ENCODE data around the gene TECTB.

Gene TECTB

DNA sequence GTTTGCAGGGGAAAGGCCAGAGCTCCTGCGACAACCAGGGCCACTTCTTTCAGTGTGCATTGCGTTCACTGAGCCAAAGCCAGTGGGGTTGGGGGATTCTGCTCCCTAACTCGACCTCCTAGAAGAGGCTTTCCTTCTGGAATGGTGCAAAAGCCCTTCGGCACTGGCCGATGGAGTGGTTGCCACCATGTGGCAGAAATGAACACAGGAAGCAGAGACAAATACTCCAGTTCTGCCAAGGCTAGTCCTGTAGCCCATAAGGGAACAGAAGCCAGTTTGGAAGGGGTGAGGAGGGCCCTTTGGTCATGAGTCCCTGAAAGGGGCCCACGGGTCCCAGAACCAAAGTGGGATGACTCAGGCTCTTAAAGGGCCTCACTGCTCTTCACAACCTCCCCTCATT, 61.1 kb downstream of the TECTB start:
- in situ Hi-C loops (cut with HindIII; ENCODE audit: low sequenced_read_pairs), result no loop called here

DNA sequence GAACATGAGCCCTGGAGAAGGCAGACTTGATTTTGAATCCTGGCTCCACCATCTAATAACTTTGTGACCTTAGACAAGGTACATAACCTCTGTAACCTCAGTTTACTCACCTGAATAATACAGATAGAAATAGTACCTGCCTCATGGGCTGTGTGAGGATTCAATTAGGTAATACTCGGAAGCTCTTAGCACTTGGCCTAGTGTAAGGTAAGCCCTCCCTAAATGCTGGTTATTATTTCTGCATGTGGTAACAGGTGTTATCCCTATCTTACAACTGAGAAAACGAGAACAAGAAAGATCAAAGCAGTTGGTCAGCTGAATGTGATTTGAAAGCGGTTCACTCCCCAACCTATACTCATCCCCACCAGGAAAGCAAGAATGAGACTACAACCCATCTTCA, 62.0 kb downstream of the TECTB start:
- in situ Hi-C loops (cut with HindIII; ENCODE audit: low sequenced_read_pairs), result no loop called here

DNA sequence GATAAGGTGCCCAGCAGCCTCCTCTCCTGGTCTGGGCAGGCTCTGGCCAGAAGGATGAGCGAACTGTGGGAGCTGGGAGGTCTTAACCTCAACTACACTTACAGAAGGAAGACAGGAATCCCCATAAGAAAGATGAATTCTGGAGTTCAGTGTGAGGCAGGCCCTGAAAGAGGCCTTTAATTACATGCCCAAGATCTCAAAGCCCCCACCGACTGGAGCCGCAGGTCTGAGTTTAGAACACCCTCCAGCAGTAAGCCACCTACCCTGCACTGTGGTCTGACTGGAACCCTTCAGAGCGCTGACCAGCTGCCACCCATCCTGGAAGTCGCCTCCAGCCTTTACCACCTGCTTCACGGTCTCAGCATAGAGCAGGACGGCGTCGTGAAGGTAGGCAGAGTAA, 62.5 kb downstream of the TECTB start:
- in situ Hi-C loops (cut with HindIII; ENCODE audit: low sequenced_read_pairs), result no loop called here

DNA sequence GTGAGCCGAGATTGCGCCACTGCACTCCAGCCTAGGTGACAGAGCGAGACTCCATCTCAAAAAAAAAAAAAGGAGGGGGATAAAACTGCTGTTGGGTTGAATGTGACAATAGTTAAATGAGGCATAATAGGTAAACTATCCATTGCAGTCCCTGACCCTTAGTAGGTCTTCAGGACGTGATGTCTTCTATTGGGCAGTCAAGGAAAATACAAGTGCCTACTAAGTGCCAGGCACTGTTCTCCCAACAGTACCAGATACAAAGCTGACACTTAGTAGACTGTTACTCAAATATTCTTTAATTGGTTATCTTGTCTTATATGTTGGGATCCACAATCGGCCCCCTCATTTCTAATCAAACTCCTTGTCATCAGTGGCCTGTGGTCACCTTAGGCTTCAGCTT, 63.6 kb downstream of the TECTB start:
- in situ Hi-C loops (cut with HindIII; ENCODE audit: low sequenced_read_pairs), result no loop called here

DNA sequence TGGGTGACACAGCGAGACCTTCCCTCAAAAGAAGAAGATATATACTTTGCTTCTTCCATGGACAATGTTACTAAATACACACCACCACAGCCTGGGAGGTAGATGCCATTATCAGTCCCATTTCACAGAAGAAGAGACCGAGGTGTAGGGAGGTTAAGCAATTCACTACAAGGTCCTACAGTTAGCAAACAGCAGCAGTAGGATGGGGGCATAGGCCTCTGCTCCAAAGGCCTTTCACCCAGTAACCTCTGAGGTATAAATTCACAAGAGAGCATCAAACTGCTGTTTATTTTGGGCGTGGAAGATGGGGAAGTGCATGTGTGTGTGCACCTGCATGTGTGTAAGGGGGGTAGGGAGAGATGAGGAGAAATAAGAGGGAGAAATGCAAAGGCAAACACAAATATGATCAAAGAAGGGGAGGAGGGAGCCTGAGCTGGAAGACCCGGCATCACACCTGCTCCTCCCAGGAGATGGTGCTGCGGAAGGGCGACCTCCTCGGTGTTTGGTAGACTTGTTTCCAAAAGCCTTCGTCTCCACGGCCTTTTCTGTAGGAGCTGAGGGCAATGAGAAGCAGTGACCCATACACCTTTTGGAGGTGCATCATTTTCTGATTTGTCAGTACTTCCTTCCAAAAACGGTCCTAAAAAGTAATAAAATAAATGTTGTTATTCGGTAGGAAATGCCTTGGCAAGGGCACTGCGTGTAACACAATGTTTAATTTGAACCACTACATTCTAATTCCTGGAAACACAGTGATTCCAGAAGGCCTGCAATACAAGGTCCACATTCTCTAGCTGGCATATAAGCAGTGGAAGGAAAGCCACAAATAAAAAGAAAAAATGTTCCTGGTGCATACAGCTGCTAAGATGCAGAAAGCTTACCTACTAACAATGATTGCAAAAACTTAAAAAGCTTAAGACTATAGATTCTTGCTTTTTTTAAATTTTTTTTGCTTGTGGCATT, 64.8 kb downstream of the TECTB start:
- in situ Hi-C loops (cut with HindIII; ENCODE audit: low sequenced_read_pairs), result no loop called here

DNA sequence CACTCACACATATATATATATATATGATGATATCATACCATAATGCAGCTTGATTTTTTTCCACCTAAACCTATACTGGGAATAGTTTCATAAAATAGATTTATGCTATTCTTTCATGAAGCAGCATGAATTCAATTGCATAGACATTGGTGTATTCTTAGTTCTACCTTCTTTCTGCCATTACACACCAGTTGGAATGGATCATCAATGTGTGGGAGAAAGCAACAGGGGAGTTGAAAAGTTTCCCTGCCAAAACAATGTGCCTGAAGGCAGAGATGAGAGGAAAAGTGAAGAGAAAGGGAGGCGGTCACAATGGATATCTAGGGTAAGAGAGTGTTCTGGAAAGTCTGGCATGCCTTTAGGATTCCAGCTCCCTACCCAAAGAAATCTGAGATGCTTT, 65.6 kb downstream of the TECTB start:
- in situ Hi-C loops (cut with HindIII; ENCODE audit: low sequenced_read_pairs), result no loop called here

DNA sequence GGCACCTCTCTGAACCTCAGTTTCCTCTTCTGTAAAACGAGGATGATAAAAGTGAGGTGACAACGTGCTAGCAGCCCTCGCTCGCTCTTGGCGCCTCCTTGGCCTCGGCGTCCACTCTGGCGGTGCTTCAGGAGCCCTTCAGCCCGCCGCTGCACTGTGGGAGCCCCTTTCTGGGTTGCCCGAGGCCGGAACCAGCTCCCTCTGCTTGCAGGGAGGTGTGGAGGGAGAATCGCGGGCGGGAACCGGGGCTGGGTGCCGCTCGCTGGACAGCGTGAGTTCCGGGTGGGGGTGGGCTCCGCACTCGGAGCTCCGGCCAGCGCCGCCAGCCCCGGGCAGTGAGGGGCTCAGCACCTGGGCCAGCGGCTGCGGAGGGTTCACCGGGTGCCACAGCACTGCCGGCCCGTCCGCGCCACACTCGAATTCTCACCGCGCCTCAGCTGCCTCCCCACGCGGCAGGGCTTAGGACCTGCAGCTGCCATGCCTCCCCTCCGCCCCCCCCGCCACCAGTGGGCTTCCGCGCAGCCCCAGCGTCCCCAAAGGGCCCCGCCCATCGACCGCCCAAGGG, 66.4 kb downstream of the TECTB start:
- in situ Hi-C loops (cut with HindIII; ENCODE audit: low sequenced_read_pairs), result no loop called here

DNA sequence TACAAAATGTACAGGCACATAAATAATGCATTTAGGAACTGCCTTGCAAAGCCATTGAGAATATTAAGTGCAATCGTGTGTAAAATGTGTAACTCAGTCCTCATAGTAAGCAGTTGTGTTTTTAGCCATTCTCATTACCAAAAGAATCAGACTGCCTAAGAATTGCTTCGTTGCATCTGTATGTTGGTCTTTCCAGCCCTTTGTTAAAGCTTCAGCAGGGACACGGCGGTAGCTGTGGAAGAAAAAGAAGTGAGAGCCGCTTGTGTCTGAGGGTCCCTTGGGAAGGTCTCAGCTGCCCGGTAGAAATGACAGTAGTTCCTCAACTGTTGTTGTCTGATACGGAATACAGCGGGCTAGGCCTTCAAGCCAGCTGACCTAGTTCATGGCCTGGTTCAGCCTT, 67.9 kb downstream of the TECTB start:
- in situ Hi-C loops (cut with HindIII; ENCODE audit: low sequenced_read_pairs), result no loop called here

DNA sequence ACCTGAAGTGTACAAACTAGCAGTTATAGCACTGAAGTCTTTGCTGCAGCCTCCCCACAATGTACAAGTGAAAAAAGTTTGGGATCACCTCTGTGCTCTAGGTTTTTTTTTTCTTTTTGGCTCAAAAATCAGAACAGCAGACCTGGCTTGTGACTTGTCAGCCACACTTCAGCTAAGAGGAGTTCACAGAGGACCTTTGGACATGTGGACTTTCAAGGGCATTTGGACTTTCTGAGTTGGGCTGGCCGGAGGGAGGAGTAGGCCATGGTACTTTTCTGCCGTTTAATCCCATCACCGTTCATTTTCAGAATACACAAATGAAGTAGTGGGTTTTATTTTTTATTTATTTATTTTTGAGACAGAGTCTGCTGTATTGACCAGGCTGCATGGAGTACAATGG, 68.8 kb downstream of the TECTB start:
- in situ Hi-C loops (cut with HindIII; ENCODE audit: low sequenced_read_pairs), result no loop called here

DNA sequence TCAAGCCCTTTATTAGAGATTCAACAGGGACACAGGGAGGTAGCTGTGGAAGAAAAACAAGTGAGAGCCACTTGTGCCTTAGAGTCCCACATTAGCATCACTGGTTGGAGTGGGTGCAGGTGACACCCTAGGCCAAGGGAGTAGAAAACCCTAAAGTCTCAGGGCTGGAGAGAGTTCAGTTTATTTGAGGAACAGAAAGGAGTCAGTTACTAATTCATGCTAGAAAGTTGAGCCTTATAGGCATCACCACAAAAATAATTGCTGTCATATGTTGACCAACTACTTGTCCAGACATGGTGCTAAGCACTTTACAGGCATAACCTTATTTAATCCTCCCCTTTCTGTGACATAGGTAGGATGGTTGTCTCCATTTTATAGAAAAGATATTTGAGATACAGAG, 69.8 kb downstream of the TECTB start:
- in situ Hi-C loops (cut with HindIII; ENCODE audit: low sequenced_read_pairs), result no loop called here
